Stomach (tissue), 9 donors: Measurements from ENCODE around the gene ATRNL1. TPM values are rescaled to one million over a fixed set of nuclear protein-coding genes. Genes with fewer than 3 reads are reported as not detected.

ENCODE experiments used
- DNase-seq, 2 donors: peaks; one replicate each; pipeline versions ENCODE4 v3.0.0 to v3.0.0-alpha.2; 2013 to 2019
- H3K27ac ChIP-seq, 5 donors: fragments of 200-600 bp in 4 of 5; sonication (generic) in 4 of 5; one replicate each; pipeline ENCODE4 v1.5.1; 2013 to 2019; ENCODE audit warnings: mild to moderate bottlenecking in 1 of 5, moderate library complexity in 1 of 5
- H3K27me3 ChIP-seq, 3 donors: fragments of 200-600 bp; sonication (generic); one replicate each; pipeline ENCODE4 v1.5.1; 2017 to 2019; ENCODE audit warnings: mixed run types in 1 of 3
- H3K36me3 ChIP-seq, 4 donors: fragments of 200-600 bp; sonication (generic); 1 replicate in 3 of 4; 2 replicates in 1 of 4; pipeline ENCODE4 v1.5.1; 2016 to 2019
- H3K4me1 ChIP-seq, 4 donors: fragments of 200-600 bp; sonication (generic); one replicate each; pipeline ENCODE4 v1.5.1; 2016 to 2019
- H3K4me3 ChIP-seq, 4 donors: fragments of 200-600 bp; sonication (generic) in 3 of 4; one replicate each; pipeline ENCODE4 v1.5.1; 2016 to 2019; ENCODE audit warnings: mild to moderate bottlenecking in 1 of 4
- H3K9me3 ChIP-seq, 4 donors: fragments of 200-600 bp; sonication (generic); one replicate each; pipeline ENCODE4 v1.5.1; 2016 to 2019
- EP300 ChIP-seq: sonication (generic); formaldehyde crosslinking; IDR thresholded peaks from one replicate; pipeline ENCODE4 v1.6.1; 2017; ENCODE audit warnings: antibody characterized with exemption
- POLR2A ChIP-seq, 4 donors: fragments of 450-650 bp; IDR thresholded peaks; one replicate each; pipeline ENCODE4 v1.6.1; 2016; ENCODE audit warnings: antibody characterized with exemption in 4 of 4, control low read depth in 2 of 4, mild to moderate bottlenecking in 1 of 4, moderate library complexity in 1 of 4
- POLR2AphosphoS5 ChIP-seq, 3 donors: sonication (generic); formaldehyde crosslinking; IDR thresholded peaks; one replicate each; pipeline ENCODE4 v1.6.1; 2016; ENCODE audit warnings: antibody characterized with exemption in 3 of 3
- WGBS, 5 donors: extraction: QIAGEN DNeasy Blood & Tissue Kit in 3 of 5; methylation state at CpG; one replicate each; pipeline versions ENCODE4 v1.1.5 to v1.1.7; 2013 to 2018; 5-methylcytosine and 5-hydroxymethylcytosine counted together
- intact Hi-C: fragments of 100-400 bp; cut with DNase I; formaldehyde crosslinking; loops from one replicate; pipeline ENCODE4 v1.15.1; 2023; ENCODE audit warnings: low total_unique reads
- polyA plus RNA-seq, 3 donors: library from polyadenylated mRNA; stranded (reverse); fragments of 200-250 nt; gene quantifications; one replicate each; pipeline ENCODE4 v1.2.3, GENCODE V29; 2013
- total RNA-seq, 5 donors: library from RNA; depleted of rRNA; stranded (reverse); fragments of >200 nt; gene quantifications; one replicate each; pipeline versions ENCODE4 v1.1.0 to v1.2.3, GENCODE V29; 2014 to 2016
- TF ChIP-seq, protein P1 (sequence below), 7 experiments: fragments of 450-650 bp in 4 of 7; fragments of 200-600 bp in 3 of 7; sonication (generic) in 3 of 7; IDR thresholded peaks; one replicate each; pipeline ENCODE4 v1.5.1; 2016 to 2019; ENCODE audit warnings: antibody characterized with exemption in 7 of 7, control low read depth in 2 of 7, mild to moderate bottlenecking in 1 of 7
- donor health status: healthy with polysubstance abuse.
- donor health status: Bipolar disorder and iron deficiency.
- donor health status: healthy.

The ATRNL1 gene
- total and polyA plus RNA-seq, 8 donors: 0.12 to 50.7 (median 0.72) TPM; not detected in 1

DNA sequence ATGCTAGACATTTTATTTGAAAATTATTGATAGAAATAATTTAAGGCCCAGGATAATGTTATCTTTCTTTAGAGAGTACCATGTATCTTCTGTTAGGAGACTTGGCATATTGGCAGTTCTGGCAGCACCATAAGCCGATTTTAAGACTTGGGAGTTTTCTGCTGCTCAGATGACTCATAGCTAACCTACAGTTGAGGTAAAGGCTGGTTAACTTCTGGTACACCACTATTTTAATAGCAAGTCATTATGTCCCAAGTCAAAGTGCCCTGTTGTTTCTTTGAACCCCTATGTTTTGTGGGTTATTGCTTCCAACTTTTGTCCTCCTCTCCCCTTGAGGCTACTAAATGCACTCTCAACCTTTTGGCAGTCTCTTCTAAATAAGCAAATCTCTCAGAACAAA is 25.2 kb downstream of the ATRNL1 start:
- no peaks in the 10 kb centered on the region for H3K4me1 ChIP-seq
- TF ChIP-seq, protein P1, sequence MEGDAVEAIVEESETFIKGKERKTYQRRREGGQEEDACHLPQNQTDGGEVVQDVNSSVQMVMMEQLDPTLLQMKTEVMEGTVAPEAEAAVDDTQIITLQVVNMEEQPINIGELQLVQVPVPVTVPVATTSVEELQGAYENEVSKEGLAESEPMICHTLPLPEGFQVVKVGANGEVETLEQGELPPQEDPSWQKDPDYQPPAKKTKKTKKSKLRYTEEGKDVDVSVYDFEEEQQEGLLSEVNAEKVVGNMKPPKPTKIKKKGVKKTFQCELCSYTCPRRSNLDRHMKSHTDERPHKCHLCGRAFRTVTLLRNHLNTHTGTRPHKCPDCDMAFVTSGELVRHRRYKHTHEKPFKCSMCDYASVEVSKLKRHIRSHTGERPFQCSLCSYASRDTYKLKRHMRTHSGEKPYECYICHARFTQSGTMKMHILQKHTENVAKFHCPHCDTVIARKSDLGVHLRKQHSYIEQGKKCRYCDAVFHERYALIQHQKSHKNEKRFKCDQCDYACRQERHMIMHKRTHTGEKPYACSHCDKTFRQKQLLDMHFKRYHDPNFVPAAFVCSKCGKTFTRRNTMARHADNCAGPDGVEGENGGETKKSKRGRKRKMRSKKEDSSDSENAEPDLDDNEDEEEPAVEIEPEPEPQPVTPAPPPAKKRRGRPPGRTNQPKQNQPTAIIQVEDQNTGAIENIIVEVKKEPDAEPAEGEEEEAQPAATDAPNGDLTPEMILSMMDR (IDR thresholded peaks at IDR 0.05): no peak
- TF ChIP-seq POLR2A (IDR thresholded peaks at IDR 0.05) (no peak), POLR2AphosphoS5 (IDR thresholded peaks at IDR 0.05) (no peak), EP300 (no peak)
- no peak overlapping the region for H3K27ac ChIP-seq
- peaks cover 0 to 3% (median 0%) of the 10 kb centered on the region in 4 donors for H3K9me3 ChIP-seq
- no peak for DNase-seq
- no peak overlapping the region for H3K4me3 ChIP-seq
- intact Hi-C loops: no loop called here
- H3K36me3 ChIP-seq: no peaks in the 10 kb centered on the region
- WGBS, 5 donors: 65 to 86% (median 71%) methylated on average over 1 of the region's 1 CpG
- H3K27me3 ChIP-seq: no peaks in the 10 kb centered on the region

DNA sequence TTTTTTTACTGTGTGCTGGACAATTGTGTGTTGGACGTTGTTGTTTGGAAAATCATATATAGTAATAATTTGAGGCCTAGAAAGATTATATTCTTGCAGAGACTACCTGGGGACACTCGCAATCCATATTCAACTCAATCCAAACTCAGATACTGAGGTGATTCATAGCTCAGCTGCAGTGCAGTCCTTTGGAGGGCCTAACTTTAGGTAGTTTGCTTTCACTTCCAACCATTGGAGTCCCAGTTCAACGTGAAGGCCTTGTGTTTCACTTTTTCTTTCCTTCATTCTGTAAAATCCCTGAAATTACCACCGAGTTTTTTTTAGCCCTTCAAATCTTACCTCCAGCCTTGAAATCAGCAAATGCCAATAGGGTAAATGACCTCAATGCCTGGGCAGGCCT is 32.3 kb downstream of the ATRNL1 start:
- WGBS, 5 donors: 73 to 78% (median 76%) methylated on average over 4 of the region's 4 CpGs
- H3K9me3 ChIP-seq: no peaks in the 10 kb centered on the region
- H3K4me1 ChIP-seq: no peaks in the 10 kb centered on the region
- intact Hi-C loops: loop anchor here (10.0 kb wide), 1 partner anchor 121 kb away; no protein-coding TSS in a partner anchor
- no peak overlapping the region for H3K27ac ChIP-seq
- H3K4me3 ChIP-seq: no peak overlapping the region
- no peak for DNase-seq
- no peak for TF ChIP-seq POLR2A (IDR thresholded peaks at IDR 0.05)
- no peaks in the 10 kb centered on the region for H3K27me3 ChIP-seq
- no peaks in the 10 kb centered on the region for H3K36me3 ChIP-seq

DNA sequence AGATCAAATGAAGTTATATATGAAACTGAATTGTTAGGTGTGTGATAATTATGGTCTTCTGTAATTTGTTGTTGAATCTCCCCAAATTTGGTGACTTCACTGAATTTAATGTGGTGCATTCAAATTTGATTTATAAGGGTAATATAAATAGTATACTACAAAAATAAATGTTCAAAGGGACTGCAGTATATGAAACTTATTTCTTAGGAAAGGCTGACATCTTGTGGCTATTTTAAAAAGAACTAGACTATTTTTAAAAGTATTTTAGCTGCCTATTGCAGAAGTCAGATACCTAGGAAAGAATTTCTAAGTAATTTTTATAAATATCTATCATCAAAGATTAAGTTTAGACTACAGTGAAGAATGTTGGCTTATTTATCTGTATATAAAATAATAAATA is 36.6 kb downstream of the ATRNL1 start:
- H3K27ac ChIP-seq: no peak overlapping the region
- H3K27me3 ChIP-seq: no peaks in the 10 kb centered on the region
- no peak for TF ChIP-seq POLR2A (IDR thresholded peaks at IDR 0.05)
- TF ChIP-seq, protein P1 (IDR thresholded peaks at IDR 0.05): peak in 4 of 7 experiments; percentile 14 to 33 (median 22)
- no peak overlapping the region for H3K4me3 ChIP-seq
- H3K36me3 ChIP-seq: no peaks in the 10 kb centered on the region
- no peaks in the 10 kb centered on the region for H3K9me3 ChIP-seq
- intact Hi-C loops: loop anchor here (10.0 kb wide), 1 partner anchor 125 kb away; no protein-coding TSS in a partner anchor
- H3K4me1 ChIP-seq: no peaks in the 10 kb centered on the region
- peak in 1 of 2 donors; percentile 63 for DNase-seq

DNA sequence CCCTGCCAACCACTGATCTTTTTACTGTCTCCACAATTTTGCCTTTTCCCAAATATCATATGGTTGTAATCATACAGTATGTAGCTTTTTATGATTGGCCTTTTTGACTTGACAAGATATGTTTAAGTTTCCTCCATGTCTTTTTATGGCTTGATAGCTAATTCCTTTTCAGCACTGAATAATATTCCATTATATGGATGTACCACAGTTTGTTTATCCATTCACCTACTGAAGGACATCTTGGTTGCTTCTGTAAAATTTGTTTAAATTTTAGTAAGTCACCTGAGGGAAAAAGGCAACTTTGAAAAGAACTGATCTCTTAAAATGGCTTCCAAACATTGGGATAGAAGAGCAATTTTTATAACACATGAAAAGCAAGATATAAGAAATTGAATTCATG is 43.5 kb downstream of the ATRNL1 start:
- DNase-seq: no peak
- intact Hi-C loops: no loop called here
- H3K4me3 ChIP-seq: no peak overlapping the region
- no peaks in the 10 kb centered on the region for H3K27me3 ChIP-seq
- peaks cover 0 to 7% (median 0%) of the 10 kb centered on the region in 4 donors for H3K9me3 ChIP-seq
- H3K36me3 ChIP-seq: no peaks in the 10 kb centered on the region
- TF ChIP-seq, protein P1 (IDR thresholded peaks at IDR 0.05): no peak
- no peak for TF ChIP-seq POLR2AphosphoS5 (IDR thresholded peaks at IDR 0.05)
- no peak for TF ChIP-seq EP300
- TF ChIP-seq POLR2A (IDR thresholded peaks at IDR 0.05): no peak
- H3K4me1 ChIP-seq: no peaks in the 10 kb centered on the region
- no peak overlapping the region for H3K27ac ChIP-seq

DNA sequence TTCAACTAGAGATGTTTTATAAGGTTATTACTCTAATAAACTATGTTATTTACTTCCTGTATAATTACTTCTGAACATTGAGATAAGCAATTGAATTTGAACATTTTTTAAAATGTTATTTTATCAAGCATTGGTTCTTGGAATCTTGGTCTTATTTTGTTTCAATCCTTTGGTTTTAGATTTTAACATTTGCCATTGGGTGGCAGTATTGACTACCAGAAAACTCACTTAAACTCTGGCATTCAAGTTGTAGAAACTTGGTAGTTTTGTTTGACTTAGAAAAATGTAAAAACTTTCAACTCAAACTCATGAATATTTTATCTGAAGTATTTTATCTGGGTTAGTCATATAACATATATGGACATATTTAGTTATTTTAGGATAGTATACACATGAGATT is 48.1 kb downstream of the ATRNL1 start:
- Histone ChIP-seq H3K27me3 (no peaks in the 10 kb centered on the region), H3K4me3 (no peak overlapping the region), H3K9me3 (peaks cover 0 to 4% (median 0%) of the 10 kb centered on the region in 4 donors), H3K27ac (no peak overlapping the region), H3K36me3 (no peaks in the 10 kb centered on the region), H3K4me1 (no peaks in the 10 kb centered on the region)
- intact Hi-C loops: no loop called here
- TF ChIP-seq, protein P1 (IDR thresholded peaks at IDR 0.05): no peak
- TF ChIP-seq POLR2A (IDR thresholded peaks at IDR 0.05) (no peak), EP300 (no peak), POLR2AphosphoS5 (IDR thresholded peaks at IDR 0.05) (no peak)
- peak in 1 of 2 donors; percentile 24 for DNase-seq
